Measurements from ENCODE around the gene LDB1. TPM values are rescaled to one million over a fixed set of nuclear protein-coding genes. Genes with fewer than 3 reads are reported as not detected.

Gene LDB1
- total and polyA plus RNA-seq, 10 of the 15 experiments (the other 5 are each of a cell fraction or from before 2014, with no cell fraction given), result 1.7 to 71.5 (median 36.9) TPM

DNA sequence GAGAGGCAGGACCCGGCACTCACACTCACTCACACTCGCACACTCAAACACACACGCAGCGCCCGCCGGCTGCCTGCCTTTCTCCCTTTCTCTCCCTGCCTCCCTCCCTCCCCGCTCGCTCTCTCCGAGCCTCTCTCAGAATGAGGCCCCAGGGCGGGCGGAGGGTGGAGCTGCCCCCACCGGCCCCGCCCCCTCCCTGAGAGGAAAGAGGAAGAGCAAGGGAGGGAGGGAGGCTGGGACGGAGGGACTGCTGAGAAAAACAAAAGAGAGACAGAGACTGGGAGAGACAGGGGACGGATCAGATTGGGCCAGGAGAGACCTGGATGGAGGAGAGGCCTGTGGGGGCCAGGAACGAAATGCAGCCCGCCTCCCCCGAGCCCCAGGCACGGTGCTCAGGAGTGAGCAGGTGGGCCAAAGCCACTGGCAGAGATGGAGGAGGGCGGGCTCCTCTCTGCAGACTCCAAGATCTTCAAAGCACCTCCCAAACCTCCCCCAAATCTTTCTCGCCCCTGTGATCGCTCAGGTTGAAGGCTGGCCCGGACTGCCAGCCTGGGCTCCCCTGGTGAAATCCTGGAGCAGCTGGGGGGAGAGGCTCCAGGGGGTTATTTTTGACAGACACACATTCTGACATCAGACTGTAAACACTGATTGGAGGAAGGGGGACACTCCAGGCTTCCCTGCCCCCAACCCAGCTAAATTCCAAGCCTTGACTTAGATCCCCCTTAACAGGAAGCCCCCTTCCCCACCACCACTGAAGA, 5.1 kb downstream of the LDB1 start (continued):
- TF ChIP-seq, protein P1, sequence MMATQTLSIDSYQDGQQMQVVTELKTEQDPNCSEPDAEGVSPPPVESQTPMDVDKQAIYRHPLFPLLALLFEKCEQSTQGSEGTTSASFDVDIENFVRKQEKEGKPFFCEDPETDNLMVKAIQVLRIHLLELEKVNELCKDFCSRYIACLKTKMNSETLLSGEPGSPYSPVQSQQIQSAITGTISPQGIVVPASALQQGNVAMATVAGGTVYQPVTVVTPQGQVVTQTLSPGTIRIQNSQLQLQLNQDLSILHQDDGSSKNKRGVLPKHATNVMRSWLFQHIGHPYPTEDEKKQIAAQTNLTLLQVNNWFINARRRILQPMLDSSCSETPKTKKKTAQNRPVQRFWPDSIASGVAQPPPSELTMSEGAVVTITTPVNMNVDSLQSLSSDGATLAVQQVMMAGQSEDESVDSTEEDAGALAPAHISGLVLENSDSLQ (IDR thresholded peaks at IDR 0.05), result peak; percentile 10; the same call in 1 of the 2 replicates
- peak; percentile 30 to 45; a peak in 2 of 4 replicates for TF ChIP-seq IKZF2 (IDR thresholded peaks at IDR 0.05)
- TF ChIP-seq MYB (IDR thresholded peaks at IDR 0.05; ENCODE audit: borderline replicate concordance, low read depth, low read length), result no peak
- peak; percentile 98 for TF ChIP-seq HDGF (IDR thresholded peaks at IDR 0.05)
- peak; percentile 63 for TF ChIP-seq YY1 (IDR thresholded peaks at IDR 0.05; ENCODE audit: low read depth, low read length)

DNA sequence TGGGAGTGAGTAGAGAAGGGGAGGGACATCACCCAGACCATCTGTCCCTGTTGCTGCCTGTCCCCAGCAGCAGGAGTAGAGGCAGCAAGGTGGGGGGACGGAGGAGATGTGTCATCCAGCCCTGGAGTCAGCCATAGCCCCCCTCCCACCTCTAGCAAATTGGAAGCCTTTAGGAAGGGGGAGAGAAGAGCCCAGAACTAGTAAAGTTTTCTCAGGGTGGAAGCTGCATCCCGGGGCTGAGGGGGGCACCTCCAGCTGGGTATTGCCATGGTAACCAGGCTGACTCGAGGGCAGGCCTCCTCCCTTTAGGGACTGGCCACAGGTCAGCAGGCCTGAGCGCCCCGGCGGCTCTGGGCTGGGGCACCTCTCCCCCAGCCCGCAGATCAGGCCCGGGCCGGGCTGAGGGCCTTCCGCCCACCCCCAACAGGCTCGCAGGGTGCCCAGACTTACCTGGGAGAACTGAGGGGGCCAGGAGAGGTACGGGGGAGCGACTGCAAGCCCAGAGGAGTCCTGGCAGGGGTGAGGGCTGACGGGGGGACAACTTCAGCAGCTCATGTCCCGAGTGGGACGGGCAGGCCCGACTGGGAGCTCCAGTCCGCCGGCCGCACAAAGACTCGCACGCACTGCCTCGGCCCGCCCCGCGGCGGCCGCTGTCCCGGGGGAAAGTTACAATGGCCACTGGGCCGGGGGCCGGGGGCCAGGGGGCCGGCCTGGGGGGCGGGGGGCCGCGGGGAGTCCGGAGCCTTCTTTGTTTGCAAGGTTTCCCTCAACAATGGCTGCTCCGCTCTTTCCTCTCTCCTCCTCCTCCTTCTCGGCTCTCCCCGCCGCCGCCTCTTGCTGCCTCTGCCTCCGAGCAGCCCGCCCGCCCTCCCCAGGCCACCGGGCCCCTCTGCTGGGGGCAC, 6.0 kb downstream of the LDB1 start:
- 3% methylated on average over 28 of the region's 45 CpGs for WGBS (ENCODE audit: insufficient coverage, insufficient replicate concordance, low lambda C conversion rate, missing lambda C conversion rate)
- peak overlapping the region; percentile 77; the same call in 1 of the 2 replicates for H2AFZ ChIP-seq (ENCODE audit: control insufficient read depth, low read depth, low read length)
- TF ChIP-seq ETV6 (conservative IDR thresholded peaks at IDR 0.05 in 1 of 2, IDR thresholded peaks at IDR 0.05 in 1 of 2; ENCODE audit: borderline replicate concordance in 1 of 2, low read depth in 1 of 2) (no peak), SREBF1 (IDR thresholded peaks at IDR 0.05; ENCODE audit: low read length) (no peak)
- TF ChIP-seq, protein P2, sequence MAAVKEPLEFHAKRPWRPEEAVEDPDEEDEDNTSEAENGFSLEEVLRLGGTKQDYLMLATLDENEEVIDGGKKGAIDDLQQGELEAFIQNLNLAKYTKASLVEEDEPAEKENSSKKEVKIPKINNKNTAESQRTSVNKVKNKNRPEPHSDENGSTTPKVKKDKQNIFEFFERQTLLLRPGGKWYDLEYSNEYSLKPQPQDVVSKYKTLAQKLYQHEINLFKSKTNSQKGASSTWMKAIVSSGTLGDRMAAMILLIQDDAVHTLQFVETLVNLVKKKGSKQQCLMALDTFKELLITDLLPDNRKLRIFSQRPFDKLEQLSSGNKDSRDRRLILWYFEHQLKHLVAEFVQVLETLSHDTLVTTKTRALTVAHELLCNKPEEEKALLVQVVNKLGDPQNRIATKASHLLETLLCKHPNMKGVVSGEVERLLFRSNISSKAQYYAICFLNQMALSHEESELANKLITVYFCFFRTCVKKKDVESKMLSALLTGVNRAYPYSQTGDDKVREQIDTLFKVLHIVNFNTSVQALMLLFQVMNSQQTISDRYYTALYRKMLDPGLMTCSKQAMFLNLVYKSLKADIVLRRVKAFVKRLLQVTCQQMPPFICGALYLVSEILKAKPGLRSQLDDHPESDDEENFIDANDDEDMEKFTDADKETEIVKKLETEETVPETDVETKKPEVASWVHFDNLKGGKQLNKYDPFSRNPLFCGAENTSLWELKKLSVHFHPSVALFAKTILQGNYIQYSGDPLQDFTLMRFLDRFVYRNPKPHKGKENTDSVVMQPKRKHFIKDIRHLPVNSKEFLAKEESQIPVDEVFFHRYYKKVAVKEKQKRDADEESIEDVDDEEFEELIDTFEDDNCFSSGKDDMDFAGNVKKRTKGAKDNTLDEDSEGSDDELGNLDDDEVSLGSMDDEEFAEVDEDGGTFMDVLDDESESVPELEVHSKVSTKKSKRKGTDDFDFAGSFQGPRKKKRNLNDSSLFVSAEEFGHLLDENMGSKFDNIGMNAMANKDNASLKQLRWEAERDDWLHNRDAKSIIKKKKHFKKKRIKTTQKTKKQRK (IDR thresholded peaks at IDR 0.05; ENCODE audit: low read depth, low read length), result no peak
- BruUV-seq (replicated peaks), result no TSS peak
- H3K9ac ChIP-seq (ENCODE audit: control insufficient read depth, insufficient read depth, low read length), result peak overlapping the region; percentile 89
- ChIA-PET SMC1A (ENCODE audit: uncharacterized antibody, unreplicated experiment) (interaction anchor here (0.6 to 1.8 kb wide), 6 partner anchors 11 to 256 kb away, joined by 3 to 8 read pairs (median 4); partner anchors contain the start of gene PPRC1), POLR2A (interaction anchor here (0.6 to 1.9 kb wide), 13 partner anchors 21 to 295 kb away, joined by 3 to 10 read pairs (median 4); partner anchors contain the start of genes ARMH3, HPS6, NOLC1 and OGA), RAD21 (ENCODE audit: unreplicated experiment) (interaction anchor here (0.6 to 1.2 kb wide), 5 partner anchors 18 to 1065 kb away, joined by 3 to 4 read pairs (median 3); partner anchors contain the start of gene ARMH3), CTCF (interaction anchor here (0.7 to 4.7 kb wide), 7 partner anchors 11 to 330 kb away, joined by 3 to 28 read pairs (median 3); no protein-coding TSS in a partner anchor)
- no peaks in the 10 kb centered on the region for H3K27me3 ChIP-seq (replicated peaks in 1 of 2; ENCODE audit: control insufficient read depth in 2 of 2, insufficient read depth in 2 of 2, low read length in 1 of 2)
- no peaks in the 10 kb centered on the region for H3K9me3 ChIP-seq (replicated peaks; ENCODE audit: control insufficient read depth, insufficient read depth, low read length)
- no peaks in the 10 kb centered on the region for H4K20me1 ChIP-seq (ENCODE audit: control insufficient read depth, insufficient read depth)
- H3K27ac ChIP-seq (ENCODE audit: control insufficient read depth, insufficient read depth), result peak overlapping the region; percentile 84
- intact Hi-C loops (cut with micrococcal nuclease; ENCODE audit: unreplicated experiment) (no loop called here), in situ Hi-C loops (cut with MboI) (no loop called here)
- H3K4me3 ChIP-seq, result peak overlapping the region; percentile 96
- peaks cover 16 to 20% of the 10 kb centered on the region in 2 experiments for H3K36me3 ChIP-seq (ENCODE audit: control insufficient read depth in 2 of 2, insufficient read depth in 2 of 2, low read length in 1 of 2)
- ATAC-seq (peak; percentile 12), DNase-seq (ENCODE audit: low read depth, low spot score) (no peak), FAIRE-seq (no peak)
- peak overlapping the region; percentile 94 for H3K4me2 ChIP-seq (ENCODE audit: control insufficient read depth, insufficient read depth)
- H3K79me2 ChIP-seq (ENCODE audit: control insufficient read depth, insufficient read depth, low read length), result peaks cover 71% of the 10 kb centered on the region
- peaks cover 43% of the 10 kb centered on the region for H3K4me1 ChIP-seq (ENCODE audit: control insufficient read depth, insufficient read depth, low read length)

All from GM12878 (cell line).